H9 (cell line): ENCODE measurements around the gene TELO2. TPM values are rescaled to one million over a fixed set of nuclear protein-coding genes. Genes with fewer than 3 reads are reported as not detected.

Experiments used
- DNase-seq: peaks from one replicate; pipeline ENCODE4 v3.0.0-alpha.2; 2017
- H2AFZ ChIP-seq: one replicate; pipeline ENCODE4 v1.6.1; 2013; ENCODE audit warnings: mild to moderate bottlenecking, low read length, control low read depth, moderate library complexity
- H2AK5ac ChIP-seq: 2 replicates; pipeline ENCODE4 v1.6.1; 2013; ENCODE audit warnings: low read length, control low read depth, mixed read lengths; ENCODE audit not compliant: insufficient read length
- H2BK120ac ChIP-seq: one replicate; pipeline ENCODE4 v1.6.1; 2013; ENCODE audit warnings: low read depth, mild to moderate bottlenecking, low read length, control low read depth, inconsistent platforms; ENCODE audit not compliant: poor library complexity, severe bottlenecking
- H2BK12ac ChIP-seq: 2 replicates; pipeline ENCODE4 v1.6.1; 2013; ENCODE audit warnings: low read length, control low read depth, mixed read lengths, low read depth; ENCODE audit not compliant: insufficient read length
- H2BK15ac ChIP-seq: 2 replicates; pipeline ENCODE4 v1.6.1; 2013; ENCODE audit warnings: low read depth, low read length, control low read depth
- H2BK20ac ChIP-seq: one replicate; pipeline ENCODE4 v1.6.1; 2013; ENCODE audit warnings: low read depth, mild to moderate bottlenecking, low read length, control low read depth, inconsistent platforms; ENCODE audit not compliant: poor library complexity, severe bottlenecking
- H2BK5ac ChIP-seq: 2 replicates; pipeline ENCODE4 v1.6.1; 2013; ENCODE audit warnings: low read length, control low read depth, mixed read lengths; ENCODE audit not compliant: insufficient read length
- H3K14ac ChIP-seq: 2 replicates; pipeline ENCODE4 v1.6.1; 2013; ENCODE audit warnings: low read length, control low read depth; ENCODE audit not compliant: insufficient read depth
- H3K18ac ChIP-seq: 2 replicates; pipeline ENCODE4 v1.6.1; 2013; ENCODE audit warnings: low read depth, mild to moderate bottlenecking, mixed read lengths, low read length, control low read depth; ENCODE audit not compliant: insufficient read length
- H3K23ac ChIP-seq: 2 replicates; pipeline ENCODE4 v1.6.1; 2013; ENCODE audit warnings: low read length, control low read depth, mixed read lengths, low read depth; ENCODE audit not compliant: insufficient read length
- H3K23me2 ChIP-seq: 2 replicates; pipeline ENCODE4 v1.6.1; 2013; ENCODE audit warnings: low read depth, mild to moderate bottlenecking, mixed read lengths, low read length, control low read depth; ENCODE audit not compliant: insufficient read length, poor library complexity, severe bottlenecking
- H3K27ac ChIP-seq: 2 replicates; pipeline ENCODE4 v1.5.1; 2013; ENCODE audit warnings: low read length, control low read depth, mixed read lengths, low read depth; ENCODE audit not compliant: insufficient read length
- H3K27me3 ChIP-seq: 2 replicates; pipeline ENCODE4 v1.6.1; 2013; ENCODE audit warnings: low read length, control low read depth, inconsistent platforms; ENCODE audit not compliant: insufficient read depth
- H3K4ac ChIP-seq: 2 replicates; pipeline ENCODE4 v1.6.1; 2013; ENCODE audit warnings: low read depth, mild to moderate bottlenecking, control low read depth, inconsistent platforms, low read length, moderate library complexity
- H3K4me1 ChIP-seq: 2 replicates; pipeline ENCODE4 v1.6.1; 2013; ENCODE audit warnings: low read length, control low read depth, inconsistent platforms; ENCODE audit not compliant: insufficient read depth
- H3K4me2 ChIP-seq: 2 replicates; pipeline ENCODE4 v1.6.1; 2013; ENCODE audit warnings: low read length, control low read depth, mixed read lengths; ENCODE audit not compliant: insufficient read length, insufficient read depth
- H3K56ac ChIP-seq: 2 replicates; pipeline ENCODE4 v1.6.1; 2013; ENCODE audit warnings: low read depth, mild to moderate bottlenecking, mixed read lengths, low read length, control low read depth; ENCODE audit not compliant: insufficient read length
- H3K79me1 ChIP-seq: 2 replicates; pipeline ENCODE4 v1.6.1; 2013; ENCODE audit warnings: low read depth, mild to moderate bottlenecking, moderate library complexity, low read length, control low read depth, inconsistent platforms; ENCODE audit not compliant: insufficient read depth, poor library complexity, severe bottlenecking
- H3K79me2 ChIP-seq: 2 replicates; pipeline ENCODE4 v1.6.1; 2013; ENCODE audit warnings: low read length, control low read depth, inconsistent platforms; ENCODE audit not compliant: insufficient read depth
- H3K9ac ChIP-seq: 2 replicates; pipeline ENCODE4 v1.6.1; 2013; ENCODE audit warnings: low read length, control low read depth, mixed read lengths; ENCODE audit not compliant: insufficient read length; ENCODE audit errors: extremely low read depth
- H3K9me3 ChIP-seq: one replicate; pipeline ENCODE4 v1.6.1; 2013; ENCODE audit warnings: low read depth, low read length, inconsistent platforms; ENCODE audit not compliant: control insufficient read depth
- H3T11ph ChIP-seq: one replicate; pipeline ENCODE4 v1.6.1; 2013; ENCODE audit warnings: mild to moderate bottlenecking, low read length, control low read depth, inconsistent platforms
- H4K20me1 ChIP-seq: one replicate; pipeline ENCODE4 v1.6.1; 2013; ENCODE audit not compliant: control insufficient read depth, insufficient read length, insufficient read depth
- H4K5ac ChIP-seq: 2 replicates; pipeline ENCODE4 v1.6.1; 2013; ENCODE audit warnings: low read depth, mild to moderate bottlenecking, mixed read lengths, low read length, control low read depth; ENCODE audit not compliant: insufficient read length
- H4K8ac ChIP-seq: replicated peaks from 2 replicates; pipeline ENCODE4 v1.6.1; 2013; ENCODE audit warnings: low read length, control low read depth, mixed read lengths, low read depth; ENCODE audit not compliant: insufficient read length
- H4K91ac ChIP-seq: 2 replicates; pipeline ENCODE4 v1.6.1; 2013; ENCODE audit warnings: low read depth, mild to moderate bottlenecking, moderate library complexity, mixed read lengths, low read length, control low read depth; ENCODE audit not compliant: insufficient read length
- H3K27ac Mint-ChIP-seq, 3 experiments: 2 replicates in 2 of 3; 3 replicates in 1 of 3; pipeline ENCODE4 v1.8.0; 2020 to 2021; ENCODE audit warnings: mixed read lengths in 3 of 3, mild to moderate bottlenecking in 1 of 3, moderate library complexity in 1 of 3
- H3K27me3 Mint-ChIP-seq: 2 replicates; pipeline ENCODE4 v1.8.0; 2021; ENCODE audit warnings: low read depth, mild to moderate bottlenecking, moderate library complexity, mixed read lengths
- H3K36me3 Mint-ChIP-seq, 3 experiments: 2 replicates in 2 of 3; 3 replicates in 1 of 3; pipeline ENCODE4 v1.8.0; 2020 to 2021; ENCODE audit warnings: low read depth in 3 of 3, mixed read lengths in 3 of 3; ENCODE audit not compliant: insufficient read depth in 1 of 3
- H3K4me1 Mint-ChIP-seq, 2 experiments: 2 replicates each; pipeline ENCODE4 v1.8.0; 2020; ENCODE audit warnings: mixed read lengths in 2 of 2
- H3K4me3 Mint-ChIP-seq, 2 experiments: 2 replicates in 1 of 2; 3 replicates in 1 of 2; pipeline ENCODE4 v1.8.0; 2020 to 2021; ENCODE audit warnings: mild to moderate bottlenecking in 2 of 2, mixed read lengths in 2 of 2, moderate library complexity in 1 of 2
- H3K9me3 Mint-ChIP-seq, 2 experiments: 2 replicates in 1 of 2; 3 replicates in 1 of 2; pipeline ENCODE4 v1.8.0; 2020; ENCODE audit warnings: mild to moderate bottlenecking in 2 of 2, mixed read lengths in 2 of 2, moderate library complexity in 1 of 2
- WGBS: extraction: QIAGEN DNeasy Blood & Tissue Kit; methylation state at CpG from one replicate; pipeline ENCODE4 v1.1.7; 2013; ENCODE audit warnings: missing lambda C conversion rate, low lambda C conversion rate, mixed read lengths; ENCODE audit not compliant: insufficient read length; ENCODE audit errors: extremely low coverage; 5-methylcytosine and 5-hydroxymethylcytosine counted together
- total RNA-seq: library from RNA; stranded (reverse); gene quantifications from 2 replicates; pipeline ENCODE4 v1.2.1, GENCODE V29; 2021
- TF ChIP-seq, protein P1 (sequence below): fragments of 200-600 bp; sonication (generic); conservative IDR thresholded peaks from 3 replicates; pipeline ENCODE4 v1.8.0; 2021; ENCODE audit warnings: antibody characterized with exemption, mild to moderate bottlenecking

Gene TELO2
- total RNA-seq, 1 experiment from 2014 or later, result 98.9 TPM

DNA sequence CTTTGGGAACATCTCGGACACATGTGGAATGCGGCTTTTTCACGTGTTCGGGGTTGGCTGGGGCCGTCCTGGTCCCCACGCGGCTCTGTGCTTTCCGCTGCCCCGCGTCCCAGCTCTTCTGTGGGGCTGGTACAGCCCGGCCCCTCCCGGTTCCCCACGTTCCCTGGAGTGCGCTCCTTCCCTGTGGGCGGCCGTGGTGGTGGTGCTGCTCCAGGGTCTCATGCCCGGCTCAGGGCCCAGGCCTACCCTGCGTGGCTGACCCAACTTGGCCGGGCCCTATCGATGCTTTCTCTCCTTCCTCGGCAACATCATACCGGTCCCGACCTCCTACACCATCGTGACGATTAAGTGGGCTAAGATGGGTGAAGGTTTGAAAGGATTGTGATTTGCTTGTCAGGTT lies 3.3 kb downstream of the TELO2 start:
- Histone ChIP-seq H3K56ac (no peak overlapping the region), H3K79me1 (no peaks in the 10 kb centered on the region), H3K27me3 (no peaks in the 10 kb centered on the region), H3K4me2 (no peak overlapping the region), H4K20me1 (no peaks in the 10 kb centered on the region), H3K23me2 (peaks cover 3% of the 10 kb centered on the region), H3K23ac (no peak overlapping the region), H3T11ph (no peak overlapping the region), H3K9me3 (no peaks in the 10 kb centered on the region), H4K91ac (no peak overlapping the region), H3K79me2 (no peaks in the 10 kb centered on the region; the same call in 1 of the 2 replicates), H2BK12ac (no peak overlapping the region), H2AK5ac (no peak overlapping the region), H2AFZ (no peak overlapping the region), H2BK5ac (no peak overlapping the region), H2BK15ac (no peak overlapping the region), H2BK120ac (no peak overlapping the region), H4K5ac (no peak overlapping the region), H3K9ac (no peak overlapping the region), H3K14ac (no peak overlapping the region), H3K18ac (no peak overlapping the region), H3K4me1 (no peaks in the 10 kb centered on the region; the same call in 1 of the 2 replicates), H2BK20ac (no peak overlapping the region), H3K27ac (no peak overlapping the region), H4K8ac (no peak overlapping the region), H3K4ac (no peak overlapping the region)
- H3K4me1 Mint-ChIP-seq, result peaks cover 4 to 12% of the 10 kb centered on the region in 2 experiments
- no CpG with 5 or more reads among the region's 25 CpGs for WGBS
- H3K4me3 Mint-ChIP-seq, result no peak overlapping the region; a peak in 1 of 5 replicates
- H3K9me3 Mint-ChIP-seq, result no peaks in the 10 kb centered on the region
- H3K27me3 Mint-ChIP-seq, result no peaks in the 10 kb centered on the region; the same call in 1 of the 2 replicates
- TF ChIP-seq, protein P1, sequence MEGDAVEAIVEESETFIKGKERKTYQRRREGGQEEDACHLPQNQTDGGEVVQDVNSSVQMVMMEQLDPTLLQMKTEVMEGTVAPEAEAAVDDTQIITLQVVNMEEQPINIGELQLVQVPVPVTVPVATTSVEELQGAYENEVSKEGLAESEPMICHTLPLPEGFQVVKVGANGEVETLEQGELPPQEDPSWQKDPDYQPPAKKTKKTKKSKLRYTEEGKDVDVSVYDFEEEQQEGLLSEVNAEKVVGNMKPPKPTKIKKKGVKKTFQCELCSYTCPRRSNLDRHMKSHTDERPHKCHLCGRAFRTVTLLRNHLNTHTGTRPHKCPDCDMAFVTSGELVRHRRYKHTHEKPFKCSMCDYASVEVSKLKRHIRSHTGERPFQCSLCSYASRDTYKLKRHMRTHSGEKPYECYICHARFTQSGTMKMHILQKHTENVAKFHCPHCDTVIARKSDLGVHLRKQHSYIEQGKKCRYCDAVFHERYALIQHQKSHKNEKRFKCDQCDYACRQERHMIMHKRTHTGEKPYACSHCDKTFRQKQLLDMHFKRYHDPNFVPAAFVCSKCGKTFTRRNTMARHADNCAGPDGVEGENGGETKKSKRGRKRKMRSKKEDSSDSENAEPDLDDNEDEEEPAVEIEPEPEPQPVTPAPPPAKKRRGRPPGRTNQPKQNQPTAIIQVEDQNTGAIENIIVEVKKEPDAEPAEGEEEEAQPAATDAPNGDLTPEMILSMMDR, result no peak
- H3K36me3 Mint-ChIP-seq, result peaks cover 8 to 42% (median 42%) of the 10 kb centered on the region in 3 experiments; a peak in 6 of 7 replicates
- H3K27ac Mint-ChIP-seq, result no peak overlapping the region; a peak in 1 of 7 replicates
- DNase-seq, result no peak
